ENCODE measurements around the gene KCNF1.

GRCh38 chr2:10946394-10946793 is 34.7 kb downstream of the KCNF1 start:
- TF ChIP-seq ZNF512 (CRISPR knock-in tag; IDR thresholded peaks at IDR 0.05; ENCODE audit: borderline replicate concordance) (no peak), ATF6 (CRISPR knock-in tag; IDR thresholded peaks at IDR 0.05) (no peak)
